K562 (cell line): ENCODE measurements around the gene IBA57. TPM values are rescaled to one million over a fixed set of nuclear protein-coding genes. Genes with fewer than 3 reads are reported as not detected.
A peak's percentile ranks its signal among the peaks of the same experiment; 100 is the strongest.

Experiments
- ATAC-seq: fragments of 200-7000 bp; cut with Tn5 transposase; 3 replicates; pipeline ENCODE4 v1.9.1; 2020; ENCODE audit warnings: moderate library complexity
- BruUV-seq: library from RNA; stranded (reverse); fragments of 400-500 nt; replicated peaks from 2 replicates; lab custom pipeline; 2021; lab: Mats Ljungman, UMichigan
- CTCF ChIA-PET: fragments of 300-600 bp; formaldehyde crosslinking; extraction: SDS; loops from one replicate; lab custom pipeline; 2021; ENCODE audit warnings: low intra/inter-chr PET ratio; lab: Yijun Ruan, JAX
- POLR2A ChIA-PET: fragments of 300-600, 350-650 bp; sonication (Branson Sonifier 250); formaldehyde crosslinking; extraction: SDS; loops from one replicate; lab custom pipeline; 2021; ENCODE audit warnings: antibody characterized with exemption, inconsistent platforms; lab: Yijun Ruan, JAX
- DNase-seq, 4 experiments: peaks; one replicate each; pipeline versions ENCODE4 v3.0.0 to v3.0.0-alpha.2; 2011 to 2018; ENCODE audit warnings: low spot score in 3 of 4, mixed read lengths in 3 of 4; ENCODE audit errors: extremely low read depth in 1 of 4
- FAIRE-seq: peaks from 2 replicates; lab custom pipeline; 2011; peaks lifted over from hg19 to GRCh38; lab: Jason Lieb, UNC
- H2AFZ ChIP-seq: 2 replicates; pipeline ENCODE4 v1.6.0; 2011; ENCODE audit warnings: low read depth, low read length, control low read depth, inconsistent platforms
- H3K27ac ChIP-seq: fragments of 200-600 bp; 3 replicates; pipeline ENCODE4 v1.8.0; 2011; ENCODE audit warnings: low read depth, mild to moderate bottlenecking, control low read depth, inconsistent platforms, low read length, moderate library complexity, mixed read lengths; ENCODE audit errors: extremely low read depth
- H3K27me3 ChIP-seq, 2 experiments: fragments of 300-600 bp in 1 of 2; 2 replicates in 1 of 2; 3 replicates in 1 of 2; pipeline versions ENCODE4 v1.6.0 to v1.8.0; 2011; ENCODE audit warnings: inconsistent platforms in 2 of 2, low read length in 2 of 2, mild to moderate bottlenecking in 1 of 2, mixed read lengths in 1 of 2, moderate library complexity in 1 of 2; ENCODE audit not compliant: control insufficient read depth in 2 of 2, insufficient read depth in 2 of 2
- H3K36me3 ChIP-seq: fragments of 300-600 bp; 3 replicates; pipeline ENCODE4 v1.8.0; 2011; ENCODE audit warnings: mild to moderate bottlenecking, low read length, inconsistent platforms; ENCODE audit not compliant: control insufficient read depth, insufficient read depth
- H3K4me1 ChIP-seq, 2 experiments: fragments of 200-600 bp in 1 of 2; replicated peaks in 1 of 2; 2 replicates in 1 of 2; 3 replicates in 1 of 2; pipeline versions ENCODE4 v1.5.1 to v1.8.0; 2011; ENCODE audit warnings: inconsistent platforms in 2 of 2, low read length in 2 of 2, mild to moderate bottlenecking in 1 of 2, mixed read lengths in 1 of 2, moderate library complexity in 1 of 2; ENCODE audit not compliant: control insufficient read depth in 2 of 2, insufficient read depth in 2 of 2
- H3K4me2 ChIP-seq: 2 replicates; pipeline ENCODE4 v1.6.1; 2011; ENCODE audit warnings: low read length, control low read depth, inconsistent platforms, mixed read lengths; ENCODE audit not compliant: insufficient read depth
- H3K4me3 ChIP-seq: fragments of 200-600 bp; sonication (generic), shearing (Covaris generic); 2 replicates; pipeline ENCODE4 v1.5.1; 2016; ENCODE audit warnings: control low read depth, inconsistent platforms
- H3K79me2 ChIP-seq: fragments of 200-600 bp; 3 replicates; pipeline ENCODE4 v1.8.0; 2011; ENCODE audit warnings: low read length, inconsistent platforms; ENCODE audit not compliant: control insufficient read depth, insufficient read depth
- H3K9ac ChIP-seq, 2 experiments: 2 replicates each; pipeline versions ENCODE4 v1.6.0 to v1.6.1; 2011; ENCODE audit warnings: low read depth in 2 of 2, low read length in 2 of 2, control low read depth in 1 of 2, inconsistent platforms in 1 of 2, mild to moderate bottlenecking in 1 of 2, mixed read lengths in 1 of 2; ENCODE audit not compliant: insufficient read depth in 1 of 2
- H3K9me1 ChIP-seq: one replicate; pipeline ENCODE4 v1.6.0; 2011; ENCODE audit warnings: inconsistent platforms, mild to moderate bottlenecking, low read length, moderate library complexity; ENCODE audit not compliant: control insufficient read depth, insufficient read depth
- H3K9me3 ChIP-seq: replicated peaks from 2 replicates; pipeline ENCODE4 v1.5.1; 2011; ENCODE audit warnings: low read depth, low read length, inconsistent platforms; ENCODE audit not compliant: control insufficient read depth, insufficient read depth
- H4K20me1 ChIP-seq: replicated peaks from 2 replicates; pipeline ENCODE4 v1.6.1; 2011; ENCODE audit warnings: low read length, inconsistent platforms, mixed read lengths; ENCODE audit not compliant: control insufficient read depth, insufficient read depth
- ESRRA ChIP-seq: fragments of 450-650 bp; IDR thresholded peaks from 2 replicates; pipeline ENCODE4 v1.6.1; 2014; ENCODE audit warnings: low read depth, mild to moderate bottlenecking, moderate library complexity, borderline replicate concordance
- ETS1 ChIP-seq: conservative IDR thresholded peaks from 2 replicates; pipeline ENCODE4 v1.6.1; 2011; ENCODE audit warnings: low read depth, mild to moderate bottlenecking, low read length; ENCODE audit not compliant: control insufficient read depth
- GABPB1 ChIP-seq: sonication (generic); formaldehyde crosslinking; IDR thresholded peaks from 2 replicates; pipeline ENCODE4 v1.8.0; 2022; ENCODE audit warnings: mild to moderate bottlenecking, missing genetic modification reagents
- HMG20A ChIP-seq: fragments of 450-650 bp; formaldehyde crosslinking; conservative IDR thresholded peaks from 2 replicates; pipeline ENCODE4 v1.4.0; 2020; ENCODE audit warnings: mild to moderate bottlenecking, mixed read lengths
- JUNB ChIP-seq: fragments of 450-650 bp; formaldehyde crosslinking; conservative IDR thresholded peaks from 2 replicates; pipeline ENCODE4 v1.4.0; 2020; ENCODE audit warnings: mild to moderate bottlenecking
- RUNX1 ChIP-seq: sonication (generic); IDR thresholded peaks from 2 replicates; pipeline ENCODE4 v1.6.1; 2016; ENCODE audit warnings: antibody characterized with exemption, low read depth
- SIN3B ChIP-seq: fragments of 450-650 bp; IDR thresholded peaks from 2 replicates; pipeline ENCODE4 v1.6.1; 2017; ENCODE audit warnings: low read depth, mild to moderate bottlenecking, moderate library complexity
- SMARCE1 ChIP-seq: fragments of 450-650 bp; IDR thresholded peaks from 2 replicates; pipeline ENCODE4 v1.7.1; 2016; ENCODE audit warnings: mild to moderate bottlenecking
- SOX6 ChIP-seq: fragments of 450-650 bp; IDR thresholded peaks from 2 replicates; pipeline ENCODE4 v1.6.1; 2014; ENCODE audit warnings: mild to moderate bottlenecking
- TEAD1 ChIP-seq, 2 experiments: fragments of 450-650 bp in 1 of 2; sonication (generic) in 1 of 2; formaldehyde crosslinking; IDR thresholded peaks; 2 replicates each; pipeline versions ENCODE4 v1.4.0 to v1.8.0; 2020 to 2022; ENCODE audit warnings: mild to moderate bottlenecking in 2 of 2, missing genetic modification reagents in 1 of 2
- TEAD4 ChIP-seq, 2 experiments: sonication (generic) in 1 of 2; formaldehyde crosslinking in 1 of 2; IDR thresholded peaks; 2 replicates each; pipeline versions ENCODE4 v1.6.1 to v1.8.0; 2012 to 2022; ENCODE audit warnings: borderline replicate concordance in 1 of 2, inconsistent platforms in 1 of 2, low read length in 1 of 2, mild to moderate bottlenecking in 1 of 2, missing genetic modification reagents in 1 of 2
- U2AF2 ChIP-seq: fragments of 200-400 bp; formaldehyde crosslinking; optimal IDR thresholded peaks from 2 replicates; pipeline ENCODE3; 2017; ENCODE audit warnings: low read depth, mild to moderate bottlenecking, low read length
- USF1 ChIP-seq: sonication (generic); formaldehyde crosslinking; IDR thresholded peaks from 2 replicates; pipeline ENCODE4 v1.9.0; 2022; ENCODE audit warnings: mild to moderate bottlenecking, missing genetic modification reagents
- YY1 ChIP-seq, 3 experiments: IDR thresholded peaks; 2 replicates each; pipeline ENCODE4 v1.6.1; 2011; ENCODE audit warnings: low read length in 2 of 3, mild to moderate bottlenecking in 2 of 3, moderate library complexity in 2 of 3, borderline replicate concordance in 1 of 3, control low read depth in 1 of 3, low read depth in 1 of 3; ENCODE audit not compliant: insufficient read depth in 3 of 3, insufficient replicate concordance in 2 of 3, control insufficient read depth in 1 of 3, insufficient read length in 1 of 3; ENCODE audit errors: extremely low read depth in 1 of 3
- ZNF280B ChIP-seq: fragments of 250-450 bp; sonication (Bioruptor Pico); IDR thresholded peaks from 2 replicates; pipeline ENCODE4 v1.5.1; 2021; ENCODE audit warnings: mild to moderate bottlenecking
- ZNF445 ChIP-seq: fragments of 250-450 bp; sonication (Bioruptor Pico); IDR thresholded peaks from 2 replicates; pipeline ENCODE4 v1.4.0; 2020; ENCODE audit warnings: low read depth, mild to moderate bottlenecking, moderate library complexity
- WGBS: fragments of 100-300 bp; shearing (Covaris generic); methylation state at CpG from one replicate; pipeline ENCODE4 v1.1.6; 2016; ENCODE audit warnings: low coverage, mixed read lengths; ENCODE audit not compliant: insufficient coverage; ENCODE audit errors: missing lambda C conversion rate; 5-methylcytosine and 5-hydroxymethylcytosine counted together
- in situ Hi-C: fragments of 300-500 bp; cut with MboI; formaldehyde crosslinking; loops from 4 replicates; pipeline ENCODE4 v1.15.0; 2018; ENCODE audit warnings: inconsistent platforms, mixed read lengths
- intact Hi-C: fragments of 100-400 bp; cut with micrococcal nuclease; formaldehyde crosslinking; loops from 2 replicates; pipeline ENCODE4 v1.14.2; 2022
- polyA plus RNA-seq, 8 experiments: library from polyadenylated mRNA; depleted of rRNA in 4 of 8; stranded (reverse) in 5 of 8; unstranded in 3 of 8; fragments of >200 nt; fragmentation: Nextera tagmentation in 2 of 8; fragmentation: Illumina TruSeq in 1 of 8; extraction: Ambion mirVana in 2 of 8; extraction: Trizol in 1 of 8; gene quantifications; 2 replicates each; pipeline versions ENCODE4 v1.2.1 to v1.2.3, GENCODE V29; 2011 to 2014; ENCODE audit warnings: inconsistent platforms in 1 of 8, missing spikeins in 1 of 8
- total RNA-seq, 7 experiments: library from RNA; depleted of rRNA in 6 of 7; stranded (reverse); fragments of >200 nt in 6 of 7; fragmentation: Illumina TruSeq in 2 of 7; extraction: Trizol in 2 of 7; gene quantifications; 2 replicates each; pipeline versions ENCODE4 v1.2.1 to v1.2.3, GENCODE V29; 2011 to 2021; ENCODE audit warnings: low replicate concordance in 1 of 7

Gene IBA57
- total and polyA plus RNA-seq, 9 of the 15 experiments (the other 6 are each of a cell fraction or from before 2014, with no cell fraction given): 0.77 to 15.5 (median 2.7) TPM

- ChIA-PET CTCF (interaction anchor here (0.9 kb wide), 1 partner anchor 57 kb away, joined by 3 read pairs; the partner anchor contains the start of gene ARF1), POLR2A (interaction anchor here (0.5 to 2.7 kb wide), 12 partner anchors 9 to 65 kb away, joined by 3 to 11 read pairs (median 4); partner anchors contain the start of genes GJC2 and IBA57)
- H3K4me3 ChIP-seq: peak within 1 kb of the TSS; percentile 92
- intact Hi-C loops (loop anchor here (1.0 to 2.0 kb wide), 2 partner anchors 26 to 55 kb away; no protein-coding TSS in a partner anchor), in situ Hi-C loops (loop anchor here (5.0 kb wide), 1 partner anchor 367 kb away; no protein-coding TSS in a partner anchor)
- H3K79me2 ChIP-seq: peaks cover 50% of the 10 kb centered on the region
- H3K27me3 ChIP-seq: no peaks in the 10 kb centered on the region
- H3K4me1 ChIP-seq: peaks cover 48 to 62% of the 10 kb centered on the region in 2 experiments; a peak in 4 of 5 replicates
- WGBS: under 1% methylated on average over 91 of the region's 95 CpGs
- peaks cover 24% of the 10 kb centered on the region; the same call in 2 of the 3 replicates for H3K36me3 ChIP-seq
- H3K9me1 ChIP-seq: peaks cover 14% of the 10 kb centered on the region
- H3K9me3 ChIP-seq: no peaks in the 10 kb centered on the region
- H2AFZ ChIP-seq: peak within 1 kb of the TSS; percentile 90
- peak within 1 kb of the TSS; percentile 92 for H3K4me2 ChIP-seq
- peak; percentile 89 for ATAC-seq
- DNase-seq: peak; percentile 96 to 100 (median 98)
- FAIRE-seq: peak; percentile 97
- H4K20me1 ChIP-seq: peaks cover 44% of the 10 kb centered on the region
- H3K27ac ChIP-seq: peak within 1 kb of the TSS; percentile 96
- H3K9ac ChIP-seq: peak within 1 kb of the TSS; percentile 93 to 98
- TSS peak; percentile 69 for BruUV-seq
- 0 out of 2 replicates have a peak, but pooled peaks have one; percentile 7 for TF ChIP-seq SOX6
- no peak for TF ChIP-seq U2AF2
- peak; percentile 59 for TF ChIP-seq USF1 (CRISPR knock-in tag)
- peak in 1 of 2 experiments; percentile 74; a peak in 2 of 4 replicates for TF ChIP-seq TEAD1 (CRISPR knock-in tag; IDR thresholded peaks at IDR 0.05)
- 0 out of 2 replicates have a peak, but pooled peaks have one; percentile 8 for TF ChIP-seq TEAD4 (IDR thresholded peaks at IDR 0.05; ENCODE audit: low read length)
- no peak for TF ChIP-seq TEAD4 (CRISPR knock-in tag; IDR thresholded peaks at IDR 0.05; ENCODE audit: borderline replicate concordance)
- TF ChIP-seq ESRRA: peak; percentile 93
- no peak for TF ChIP-seq ZNF445 (CRISPR knock-in tag)
- TF ChIP-seq YY1 (IDR thresholded peaks at IDR 0.05; ENCODE audit: borderline replicate concordance in 1 of 3, control insufficient read depth in 1 of 3, extremely low read depth in 1 of 3, insufficient read depth in 3 of 3, insufficient read length in 1 of 3, insufficient replicate concordance in 2 of 3, low read depth in 1 of 3, low read length in 2 of 3): peak in 2 of 3 experiments; percentile 74 to 83
- TF ChIP-seq ETS1: peak; percentile 93
- peak; percentile 89 for TF ChIP-seq SIN3B
- TF ChIP-seq ZNF280B (CRISPR knock-in tag): no peak
- peak; percentile 33; the same call in 1 of the 2 replicates for TF ChIP-seq RUNX1
- TF ChIP-seq JUNB (CRISPR knock-in tag): no peak; the same call in 1 of the 2 replicates
- peak; percentile 84; the same call in 1 of the 2 replicates for TF ChIP-seq GABPB1 (CRISPR knock-in tag)
- no peak for TF ChIP-seq SMARCE1
- no peak for TF ChIP-seq HMG20A (CRISPR knock-in tag)
These were observed 25.5 kb upstream of the IBA57 start, which contains the start of gene GUK1 for GRCh38 chr1:228139931-228140723. TSS of gene GUK1 (plus strand) at chr1:228140279. CDS start at chr1:228140303, 24 bp downstream.
